NCI-H345 treated with DMSO at 0.1 percent for 48 hours (cell line): ENCODE measurements around the gene POLR2H.
A peak's percentile ranks its signal among the peaks of the same experiment; 100 is the strongest.

Experiments used
- DNase-seq: peaks from one replicate; lab custom pipeline; 2025; ENCODE audit not compliant: unreplicated experiment; lab: John Stamatoyannopoulos, UW

Gene POLR2H

GRCh38 chr3:184368116-184368515 lies 6.6 kb downstream of the POLR2H start:
- no peak for DNase-seq

GRCh38 chr3:184368586-184369183 lies 7.2 kb downstream of the POLR2H start:
- DNase-seq = no peak

DNA sequence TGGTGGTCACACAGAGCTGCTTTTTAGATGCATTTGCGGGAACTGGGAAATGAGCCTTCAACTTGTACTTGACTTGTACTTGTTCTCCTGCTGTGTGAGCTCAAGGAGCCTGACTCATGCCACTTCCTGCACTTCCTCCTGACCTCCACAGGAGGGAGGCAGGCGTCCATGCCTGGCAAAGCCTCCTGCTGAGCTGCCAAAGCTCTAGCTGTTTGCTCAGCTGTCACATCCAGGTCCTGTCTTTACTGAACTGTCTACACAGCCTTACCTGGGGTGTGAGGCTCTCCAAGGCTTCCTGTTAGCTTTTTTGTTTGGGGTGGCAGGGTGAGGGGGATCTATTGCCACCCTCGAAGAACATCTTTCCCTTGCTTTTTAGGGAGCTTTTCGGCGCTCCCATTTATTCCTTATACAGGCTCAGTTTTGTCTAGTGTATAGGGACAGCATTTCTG lies 10.1 kb downstream of the POLR2H start:
- DNase-seq = peak; percentile 95

GRCh38 chr3:184372296-184372821 lies 10.8 kb downstream of the POLR2H start:
- DNase-seq = no peak

DNA sequence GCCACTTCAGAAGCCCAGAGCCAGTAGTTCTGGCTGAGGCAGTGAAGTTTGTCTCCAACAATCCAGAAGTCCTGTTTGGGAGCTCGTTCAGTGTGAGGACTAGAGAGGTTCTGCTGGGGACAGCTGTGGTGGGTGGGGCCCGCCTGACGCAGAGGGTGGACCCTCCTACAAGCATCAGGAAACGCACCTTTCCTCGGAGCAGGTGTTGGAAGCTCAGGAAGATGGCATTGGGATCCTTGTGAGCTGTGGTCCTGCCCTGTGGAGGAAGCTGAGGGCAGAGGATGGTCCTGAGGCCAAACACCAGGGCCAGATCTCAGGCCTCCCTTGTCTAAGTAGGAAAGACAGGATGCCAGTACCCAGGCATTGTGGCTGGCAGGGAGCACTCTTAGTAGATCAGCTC lies 11.4 kb downstream of the POLR2H start:
- DNase-seq = no peak

- no peak for DNase-seq
These were observed 11.9 kb downstream of the POLR2H start for GRCh38 chr3:184373422-184373821.

GRCh38 chr3:184375747-184376461 lies 14.4 kb downstream of the POLR2H start:
- DNase-seq = no peak

- no peak for DNase-seq
These were observed 15.9 kb downstream of the POLR2H start for GRCh38 chr3:184377374-184377773.

DNA sequence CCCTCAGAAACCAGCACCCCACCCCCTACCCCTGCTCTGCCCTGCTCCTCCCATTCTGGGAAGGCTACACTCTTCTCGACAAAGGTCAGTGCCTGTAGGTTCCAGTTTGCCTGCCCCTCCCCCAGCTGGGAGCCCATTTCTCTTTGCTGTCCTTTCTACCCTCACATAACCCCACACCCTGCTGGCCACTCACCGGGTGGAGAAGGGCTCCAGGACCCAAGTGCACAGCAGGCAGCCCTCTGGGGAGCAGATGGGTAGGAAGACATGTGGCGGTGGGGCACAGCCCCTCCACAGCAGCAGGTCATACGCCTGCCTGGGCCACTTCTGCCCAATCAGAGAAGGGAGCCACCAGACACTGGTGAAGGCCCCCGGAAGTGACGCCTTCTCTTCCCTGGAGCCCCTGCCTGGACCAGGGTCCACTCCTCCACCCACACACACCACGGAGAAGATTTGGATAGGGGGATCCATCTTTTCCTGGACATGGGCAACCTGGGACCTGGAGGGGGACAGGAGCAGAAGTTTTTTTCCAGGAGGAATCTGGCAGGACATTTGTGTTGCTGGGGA lies 16.5 kb downstream of the POLR2H start, which contains the start of gene THPO:
THPO (minus strand) TSS at position 326 of the 564 bp plus-strand sequence. CDS start 1,948 bp downstream, outside the sequence.
- no peak for DNase-seq

GRCh38 chr3:184378651-184379357 lies 17.3 kb downstream of the POLR2H start:
- no peak for DNase-seq

- DNase-seq = no peak
These were observed 18.1 kb downstream of the POLR2H start, which contains the start of gene CHRD for GRCh38 chr3:184379358-184380184. TSS of gene CHRD (plus strand) at chr3:184380054. CDS start at chr3:184380319, 265 bp downstream.

DNA sequence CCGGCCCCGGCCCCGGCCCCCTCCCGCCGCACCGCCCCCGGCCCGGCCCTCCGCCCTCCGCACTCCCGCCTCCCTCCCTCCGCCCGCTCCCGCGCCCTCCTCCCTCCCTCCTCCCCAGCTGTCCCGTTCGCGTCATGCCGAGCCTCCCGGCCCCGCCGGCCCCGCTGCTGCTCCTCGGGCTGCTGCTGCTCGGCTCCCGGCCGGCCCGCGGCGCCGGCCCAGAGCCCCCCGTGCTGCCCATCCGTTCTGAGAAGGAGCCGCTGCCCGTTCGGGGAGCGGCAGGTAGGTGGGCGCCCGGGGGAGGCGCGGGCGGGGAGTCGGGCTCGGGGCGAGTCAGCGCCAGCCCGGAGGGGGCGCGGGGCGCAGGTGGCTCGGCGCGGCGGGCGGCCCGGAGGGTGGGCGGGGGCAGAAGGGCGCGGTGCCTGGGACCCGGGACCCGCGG lies 18.7 kb downstream of the POLR2H start:
- no peak for DNase-seq

- DNase-seq = no peak
These were observed 19.2 kb downstream of the POLR2H start for GRCh38 chr3:184380627-184381260.

DNA sequence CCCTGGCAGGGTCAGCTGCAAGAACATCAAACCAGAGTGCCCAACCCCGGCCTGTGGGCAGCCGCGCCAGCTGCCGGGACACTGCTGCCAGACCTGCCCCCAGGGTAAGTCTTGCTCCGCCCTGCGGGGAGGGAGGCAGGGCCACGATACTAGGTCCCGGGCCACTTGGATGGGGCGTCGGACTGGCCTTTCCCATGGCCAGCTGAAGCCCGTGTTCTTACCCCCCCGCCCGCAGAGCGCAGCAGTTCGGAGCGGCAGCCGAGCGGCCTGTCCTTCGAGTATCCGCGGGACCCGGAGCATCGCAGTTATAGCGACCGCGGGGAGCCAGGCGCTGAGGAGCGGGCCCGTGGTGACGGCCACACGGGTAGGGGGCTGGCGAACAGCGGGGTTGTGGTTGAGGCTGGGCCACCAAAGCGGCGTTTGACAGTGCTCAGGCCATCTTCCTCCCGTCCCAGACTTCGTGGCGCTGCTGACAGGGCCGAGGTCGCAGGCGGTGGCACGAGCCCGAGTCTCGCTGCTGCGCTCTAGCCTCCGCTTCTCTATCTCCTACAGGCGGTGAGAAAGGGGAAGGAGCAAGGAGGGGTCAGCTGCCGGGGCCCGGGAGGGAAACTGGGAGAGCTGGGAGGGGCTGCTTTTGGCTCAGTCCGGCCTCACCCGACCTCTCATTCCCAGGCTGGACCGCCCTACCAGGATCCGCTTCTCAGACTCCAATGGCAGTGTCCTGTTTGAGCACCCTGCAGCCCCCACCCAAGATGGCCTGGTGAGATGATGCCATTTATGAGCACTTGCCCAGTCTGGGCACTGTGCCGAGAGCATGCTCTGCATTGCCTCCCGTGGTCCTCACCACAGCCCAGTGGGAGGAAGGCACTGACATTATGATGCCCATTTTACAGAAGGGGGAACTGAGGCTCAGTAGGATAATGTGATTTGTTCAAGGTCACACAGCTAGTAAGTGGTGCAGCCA lies 20.0 kb downstream of the POLR2H start:
- no peak for DNase-seq

GRCh38 chr3:184382326-184383032 lies 21.0 kb downstream of the POLR2H start:
- no peak for DNase-seq

- DNase-seq = no peak
These were observed 21.7 kb downstream of the POLR2H start for GRCh38 chr3:184383033-184383740.

- DNase-seq = no peak
These were observed 22.8 kb downstream of the POLR2H start for GRCh38 chr3:184384342-184384741.
